ENCODE measurements around the gene THG1L.

- TF ChIP-seq CTCF (IDR thresholded peaks at IDR 0.05) (no peak), RELA (CRISPR knock-in tag; IDR thresholded peaks at IDR 0.05; ENCODE audit: borderline replicate concordance) (no peak), NFE2L1 (CRISPR knock-in tag; IDR thresholded peaks at IDR 0.05) (no peak), ATF3 (CRISPR knock-in tag; conservative IDR thresholded peaks at IDR 0.05) (no peak), TCF7 (CRISPR knock-in tag; IDR thresholded peaks at IDR 0.05; ENCODE audit: low read depth) (no peak), JUN (CRISPR knock-in tag; IDR thresholded peaks at IDR 0.05) (no peak), JAZF1 (CRISPR knock-in tag; IDR thresholded peaks at IDR 0.05) (no peak), MLX (CRISPR knock-in tag; IDR thresholded peaks at IDR 0.05) (no peak), ESRRA (CRISPR knock-in tag; IDR thresholded peaks at IDR 0.05; ENCODE audit: borderline replicate concordance) (no peak), PREB (CRISPR knock-in tag; IDR thresholded peaks at IDR 0.05; ENCODE audit: borderline replicate concordance) (no peak)
- TF ChIP-seq, protein P1, sequence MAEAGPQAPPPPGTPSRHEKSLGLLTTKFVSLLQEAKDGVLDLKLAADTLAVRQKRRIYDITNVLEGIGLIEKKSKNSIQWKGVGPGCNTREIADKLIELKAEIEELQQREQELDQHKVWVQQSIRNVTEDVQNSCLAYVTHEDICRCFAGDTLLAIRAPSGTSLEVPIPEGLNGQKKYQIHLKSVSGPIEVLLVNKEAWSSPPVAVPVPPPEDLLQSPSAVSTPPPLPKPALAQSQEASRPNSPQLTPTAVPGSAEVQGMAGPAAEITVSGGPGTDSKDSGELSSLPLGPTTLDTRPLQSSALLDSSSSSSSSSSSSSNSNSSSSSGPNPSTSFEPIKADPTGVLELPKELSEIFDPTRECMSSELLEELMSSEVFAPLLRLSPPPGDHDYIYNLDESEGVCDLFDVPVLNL (CRISPR knock-in tag; IDR thresholded peaks at IDR 0.05; ENCODE audit: borderline replicate concordance, low read depth) = no peak
These were observed 19.1 kb downstream of the THG1L start for GRCh38 chr5:157750320-157750719.

All from WTC11 (cell line).